NCI-H510A (cell line): Measurements from ENCODE around the gene NMB.
"Not testable (repeated sequence)": the region's sequence is repeated elsewhere in the genome, so short reads cannot be mapped to it uniquely, and the experiment has no call there.

ENCODE experiments used
- DNase-seq: peaks from one replicate; lab custom pipeline; 2025; lab: John Stamatoyannopoulos, UW

The NMB gene

GRCh38 chr15:84658080-84658787 is at the start of gene NMB:
Gene NMB, minus strand, starts transcription at chr15:84658199. Its CDS starts 47 bp downstream, at chr15:84658152.
- peak; percentile 77 for DNase-seq

- DNase-seq: no peak
Measured at GRCh38 chr15:84703808-84704207, 45.8 kb upstream of the NMB start.

- no peak for DNase-seq
Measured at GRCh38 chr15:84702961-84703482, 45.0 kb upstream of the NMB start.

GRCh38 chr15:84699538-84700191 is 41.7 kb upstream of the NMB start:
- no peak for DNase-seq

GRCh38 chr15:84697236-84697990 is 39.4 kb upstream of the NMB start:
- no peak for DNase-seq

- no peak for DNase-seq
Measured at GRCh38 chr15:84696757-84697156, 38.8 kb upstream of the NMB start.

GRCh38 chr15:84690342-84690741 is 32.3 kb upstream of the NMB start:
- no peak for DNase-seq

GRCh38 chr15:84689858-84690257 is 31.9 kb upstream of the NMB start:
- no peak for DNase-seq

- DNase-seq: not testable (repeated sequence)
Measured at GRCh38 chr15:84686446-84686845, 28.4 kb upstream of the NMB start.

GRCh38 chr15:84685304-84685703 is 27.3 kb upstream of the NMB start:
- DNase-seq: no peak

GRCh38 chr15:84684092-84684491 is 26.1 kb upstream of the NMB start:
- DNase-seq: no peak

GRCh38 chr15:84681831-84682230 is 23.8 kb upstream of the NMB start:
- no peak for DNase-seq

GRCh38 chr15:84671211-84671610 is 13.2 kb upstream of the NMB start:
- no peak for DNase-seq

GRCh38 chr15:84669726-84670125 is 11.7 kb upstream of the NMB start:
- no peak for DNase-seq

GRCh38 chr15:84668221-84668982 is 10.4 kb upstream of the NMB start:
- no peak for DNase-seq

GRCh38 chr15:84666373-84666772 is 8.4 kb upstream of the NMB start:
- no peak for DNase-seq

- DNase-seq: no peak
Measured at GRCh38 chr15:84661001-84661400, 3.0 kb upstream of the NMB start.

GRCh38 chr15:84659904-84660781 is 2.1 kb upstream of the NMB start:
- no peak for DNase-seq

- no peak for DNase-seq
Measured at GRCh38 chr15:84658788-84659411, 901 bp upstream of the NMB start.

GRCh38 chr15:84657748-84658079 is 285 bp downstream of the NMB start:
- no peak for DNase-seq

- DNase-seq: no peak
Measured at GRCh38 chr15:84656972-84657371, 1.0 kb downstream of the NMB start.
